Prostate gland (tissue), 2 donors: ENCODE data around the gene ZNF106.

Source experiments
- POLR2A ChIP-seq: fragments of 450-650 bp; IDR thresholded peaks from one replicate; pipeline ENCODE4 v1.6.1; 2016; ENCODE audit warnings: antibody characterized with exemption, mild to moderate bottlenecking
- POLR2AphosphoS5 ChIP-seq: sonication (generic); formaldehyde crosslinking; IDR thresholded peaks from one replicate; pipeline ENCODE4 v1.6.1; 2017; ENCODE audit warnings: antibody characterized with exemption
- TF ChIP-seq, protein P1 (sequence below), 4 experiments: fragments of 200-600 bp in 2 of 4; fragments of 450-650 bp in 2 of 4; sonication (generic) in 2 of 4; IDR thresholded peaks; 1 replicate in 3 of 4; 2 replicates in 1 of 4; pipeline ENCODE4 v1.5.1; 2016 to 2019; ENCODE audit warnings: antibody characterized with exemption in 4 of 4, mild to moderate bottlenecking in 2 of 4, moderate library complexity in 2 of 4

DNA sequence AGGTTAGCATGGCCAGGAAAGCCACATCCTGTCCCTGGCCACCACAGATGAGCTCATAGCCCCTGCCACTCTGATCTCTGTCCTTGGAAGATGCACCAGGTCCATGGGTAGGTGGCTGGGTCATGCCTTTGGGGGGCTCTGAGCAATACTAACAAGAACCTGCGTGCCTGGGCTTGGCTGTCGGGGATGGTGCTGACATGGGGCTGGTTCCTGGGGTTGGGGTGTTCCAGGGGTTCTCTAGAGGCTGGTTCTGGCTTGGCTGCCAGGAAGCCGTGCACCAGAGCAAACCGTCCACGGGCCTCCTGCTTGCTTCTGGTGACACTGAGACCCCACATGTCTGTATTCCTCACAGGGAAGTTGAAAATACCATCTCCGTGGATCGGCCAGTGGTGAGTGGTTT lies 87.6 kb downstream of the ZNF106 start:
- TF ChIP-seq, protein P1, sequence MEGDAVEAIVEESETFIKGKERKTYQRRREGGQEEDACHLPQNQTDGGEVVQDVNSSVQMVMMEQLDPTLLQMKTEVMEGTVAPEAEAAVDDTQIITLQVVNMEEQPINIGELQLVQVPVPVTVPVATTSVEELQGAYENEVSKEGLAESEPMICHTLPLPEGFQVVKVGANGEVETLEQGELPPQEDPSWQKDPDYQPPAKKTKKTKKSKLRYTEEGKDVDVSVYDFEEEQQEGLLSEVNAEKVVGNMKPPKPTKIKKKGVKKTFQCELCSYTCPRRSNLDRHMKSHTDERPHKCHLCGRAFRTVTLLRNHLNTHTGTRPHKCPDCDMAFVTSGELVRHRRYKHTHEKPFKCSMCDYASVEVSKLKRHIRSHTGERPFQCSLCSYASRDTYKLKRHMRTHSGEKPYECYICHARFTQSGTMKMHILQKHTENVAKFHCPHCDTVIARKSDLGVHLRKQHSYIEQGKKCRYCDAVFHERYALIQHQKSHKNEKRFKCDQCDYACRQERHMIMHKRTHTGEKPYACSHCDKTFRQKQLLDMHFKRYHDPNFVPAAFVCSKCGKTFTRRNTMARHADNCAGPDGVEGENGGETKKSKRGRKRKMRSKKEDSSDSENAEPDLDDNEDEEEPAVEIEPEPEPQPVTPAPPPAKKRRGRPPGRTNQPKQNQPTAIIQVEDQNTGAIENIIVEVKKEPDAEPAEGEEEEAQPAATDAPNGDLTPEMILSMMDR (IDR thresholded peaks at IDR 0.05), result no peak
- no peak for TF ChIP-seq POLR2A
- TF ChIP-seq POLR2AphosphoS5, result no peak
